ENCODE data around the gene TET2. TPM values are rescaled to one million over a fixed set of nuclear protein-coding genes. Genes with fewer than 3 reads are reported as not detected.

The TET2 gene
- total RNA-seq, 3 donors from 2014 or later (not counting 1 experiment from before 2014, with no cell fraction given), result 80.0 to 91.6 (median 82.8) TPM

- Mint-ChIP-seq H3K27ac (peak overlapping the region; percentile 77 to 88), H3K27me3 (ENCODE audit: low read depth in 2 of 2) (no peaks in the 10 kb centered on the region), H3K9me3 (no peaks in the 10 kb centered on the region), H3K4me1 (peaks cover 85 to 87% of the 10 kb centered on the region in 2 donors), H3K4me3 (peak overlapping the region; percentile 73), H3K36me3 (peaks cover 20% of the 10 kb centered on the region)
- H3K4me3 ChIP-seq (ENCODE audit: low read length), result no peak overlapping the region
- 64% methylated on average over 4 of the region's 4 CpGs for WGBS (ENCODE audit: insufficient coverage)
- H3K27ac ChIP-seq (ENCODE audit: low read length), result peak overlapping the region; percentile 48
- H3K4me1 ChIP-seq (ENCODE audit: control insufficient read depth, insufficient read depth, low read length), result peaks cover 29% of the 10 kb centered on the region
- H3K9me3 ChIP-seq (ENCODE audit: control insufficient read depth, insufficient read depth, low read length), result no peaks in the 10 kb centered on the region
- intact Hi-C loops (cut with micrococcal nuclease), result loop anchor here (5.0 kb wide), 1 partner anchor 36 kb away; no protein-coding TSS in a partner anchor
- peaks cover 24% of the 10 kb centered on the region for H3K36me3 ChIP-seq (ENCODE audit: control insufficient read depth, insufficient read depth, low read length)
- H3K27me3 ChIP-seq (ENCODE audit: control insufficient read depth, insufficient read depth, low read length), result no peaks in the 10 kb centered on the region
- no peak for TF ChIP-seq CTCF (IDR thresholded peaks at IDR 0.05)
- ATAC-seq (peak; percentile 21 to 52 (median 43)), DNase-seq (no peak)
These were observed 89.7 kb downstream of the TET2 start for GRCh38 chr4:105236202-105236915.

DNA sequence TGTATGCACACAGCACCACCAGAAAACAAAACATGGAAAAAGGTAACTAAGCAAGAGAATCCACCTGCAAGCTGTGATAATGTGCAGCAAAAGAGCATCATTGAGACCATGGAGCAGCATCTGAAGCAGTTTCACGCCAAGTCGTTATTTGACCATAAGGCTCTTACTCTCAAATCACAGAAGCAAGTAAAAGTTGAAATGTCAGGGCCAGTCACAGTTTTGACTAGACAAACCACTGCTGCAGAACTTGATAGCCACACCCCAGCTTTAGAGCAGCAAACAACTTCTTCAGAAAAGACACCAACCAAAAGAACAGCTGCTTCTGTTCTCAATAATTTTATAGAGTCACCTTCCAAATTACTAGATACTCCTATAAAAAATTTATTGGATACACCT lies 90.2 kb downstream of the TET2 start:
- peaks cover 20% of the 10 kb centered on the region for H3K36me3 Mint-ChIP-seq
- intact Hi-C loops (cut with micrococcal nuclease), result loop anchor here (5.0 kb wide), 1 partner anchor 35 kb away; no protein-coding TSS in a partner anchor
- Histone ChIP-seq H3K27ac (ENCODE audit: low read length) (peak overlapping the region; percentile 48), H3K4me3 (ENCODE audit: low read length) (no peak overlapping the region), H3K27me3 (ENCODE audit: control insufficient read depth, insufficient read depth, low read length) (no peaks in the 10 kb centered on the region), H3K9me3 (ENCODE audit: control insufficient read depth, insufficient read depth, low read length) (no peaks in the 10 kb centered on the region), H3K36me3 (ENCODE audit: control insufficient read depth, insufficient read depth, low read length) (peaks cover 24% of the 10 kb centered on the region), H3K4me1 (ENCODE audit: control insufficient read depth, insufficient read depth, low read length) (peaks cover 32% of the 10 kb centered on the region)
- no peaks in the 10 kb centered on the region for H3K9me3 Mint-ChIP-seq
- peaks cover 88 to 89% of the 10 kb centered on the region in 2 donors for H3K4me1 Mint-ChIP-seq
- no peaks in the 10 kb centered on the region for H3K27me3 Mint-ChIP-seq (ENCODE audit: low read depth in 2 of 2)
- H3K27ac Mint-ChIP-seq, result peak overlapping the region; percentile 77 to 88
- no peak for TF ChIP-seq CTCF (IDR thresholded peaks at IDR 0.05)
- no peak for DNase-seq
- ATAC-seq, result peak; percentile 51 to 72 (median 53)
- H3K4me3 Mint-ChIP-seq, result peak overlapping the region; percentile 73
- 29% methylated on average over 2 of the region's 2 CpGs for WGBS (ENCODE audit: insufficient coverage)

DNA sequence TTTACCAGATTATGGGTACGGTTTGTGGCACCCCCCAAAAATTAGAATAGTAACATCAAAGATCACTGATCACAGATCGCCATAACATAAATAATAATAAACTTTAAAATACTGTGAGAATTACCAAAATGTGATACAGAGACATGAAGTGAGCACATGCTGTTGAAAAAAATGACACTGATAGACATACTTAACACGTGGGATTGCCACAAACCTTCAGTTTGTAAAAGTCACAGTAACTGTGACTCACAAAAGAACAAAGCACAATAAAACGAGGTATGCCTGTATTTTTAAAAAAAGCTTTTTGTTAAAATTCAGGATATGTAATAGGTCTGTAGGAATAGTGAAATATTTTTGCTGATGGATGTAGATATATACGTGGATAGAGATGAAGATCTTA lies 93.4 kb downstream of the TET2 start:
- TF ChIP-seq CTCF (IDR thresholded peaks at IDR 0.05), result no peak
- peak; percentile 50 to 71 (median 55) for ATAC-seq
- peaks cover 66 to 78% of the 10 kb centered on the region in 2 donors for H3K4me1 Mint-ChIP-seq
- no peak for DNase-seq
- H3K27me3 Mint-ChIP-seq (ENCODE audit: low read depth in 2 of 2), result no peaks in the 10 kb centered on the region
- intact Hi-C loops (cut with micrococcal nuclease), result no loop called here
- H3K27ac Mint-ChIP-seq, result peak overlapping the region; percentile 60 to 69
- peaks cover 20% of the 10 kb centered on the region for H3K36me3 ChIP-seq (ENCODE audit: control insufficient read depth, insufficient read depth, low read length)
- H3K9me3 Mint-ChIP-seq, result no peaks in the 10 kb centered on the region
- H3K36me3 Mint-ChIP-seq, result peaks cover 11% of the 10 kb centered on the region
- WGBS (ENCODE audit: insufficient coverage), result 71% methylated on average over 4 of the region's 5 CpGs
- H3K4me3 ChIP-seq (ENCODE audit: low read length), result no peak overlapping the region
- H3K27ac ChIP-seq (ENCODE audit: low read length), result no peak overlapping the region
- peaks cover 26% of the 10 kb centered on the region for H3K4me1 ChIP-seq (ENCODE audit: control insufficient read depth, insufficient read depth, low read length)
- no peaks in the 10 kb centered on the region for H3K9me3 ChIP-seq (ENCODE audit: control insufficient read depth, insufficient read depth, low read length)
- peak overlapping the region; percentile 45 for H3K4me3 Mint-ChIP-seq
- no peaks in the 10 kb centered on the region for H3K27me3 ChIP-seq (ENCODE audit: control insufficient read depth, insufficient read depth, low read length)
